ENCODE measurements around the gene TREM1.

- TF ChIP-seq, protein P1, sequence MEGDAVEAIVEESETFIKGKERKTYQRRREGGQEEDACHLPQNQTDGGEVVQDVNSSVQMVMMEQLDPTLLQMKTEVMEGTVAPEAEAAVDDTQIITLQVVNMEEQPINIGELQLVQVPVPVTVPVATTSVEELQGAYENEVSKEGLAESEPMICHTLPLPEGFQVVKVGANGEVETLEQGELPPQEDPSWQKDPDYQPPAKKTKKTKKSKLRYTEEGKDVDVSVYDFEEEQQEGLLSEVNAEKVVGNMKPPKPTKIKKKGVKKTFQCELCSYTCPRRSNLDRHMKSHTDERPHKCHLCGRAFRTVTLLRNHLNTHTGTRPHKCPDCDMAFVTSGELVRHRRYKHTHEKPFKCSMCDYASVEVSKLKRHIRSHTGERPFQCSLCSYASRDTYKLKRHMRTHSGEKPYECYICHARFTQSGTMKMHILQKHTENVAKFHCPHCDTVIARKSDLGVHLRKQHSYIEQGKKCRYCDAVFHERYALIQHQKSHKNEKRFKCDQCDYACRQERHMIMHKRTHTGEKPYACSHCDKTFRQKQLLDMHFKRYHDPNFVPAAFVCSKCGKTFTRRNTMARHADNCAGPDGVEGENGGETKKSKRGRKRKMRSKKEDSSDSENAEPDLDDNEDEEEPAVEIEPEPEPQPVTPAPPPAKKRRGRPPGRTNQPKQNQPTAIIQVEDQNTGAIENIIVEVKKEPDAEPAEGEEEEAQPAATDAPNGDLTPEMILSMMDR (conservative IDR thresholded peaks at IDR 0.05; ENCODE audit: low read length) = no peak
- no peak for TF ChIP-seq EZH2phosphoT487 (IDR thresholded peaks at IDR 0.05; ENCODE audit: borderline replicate concordance, low read depth, low read length)
Measured at GRCh38 chr6:41247882-41248705, 38.4 kb downstream of the TREM1 start.
